HG03139 (cell line): ENCODE results near the gene BRSK2.
"Not testable (repeated sequence)": the region's sequence is repeated elsewhere in the genome, so short reads cannot be mapped to it uniquely, and the experiment has no call there.

Experiments used
- ATAC-seq: cut with Tn5 transposase; IDR thresholded peaks from one replicate; pipeline ENCODE4 v1.9.1; 2021; ENCODE audit not compliant: unreplicated experiment

The BRSK2 gene

DNA sequence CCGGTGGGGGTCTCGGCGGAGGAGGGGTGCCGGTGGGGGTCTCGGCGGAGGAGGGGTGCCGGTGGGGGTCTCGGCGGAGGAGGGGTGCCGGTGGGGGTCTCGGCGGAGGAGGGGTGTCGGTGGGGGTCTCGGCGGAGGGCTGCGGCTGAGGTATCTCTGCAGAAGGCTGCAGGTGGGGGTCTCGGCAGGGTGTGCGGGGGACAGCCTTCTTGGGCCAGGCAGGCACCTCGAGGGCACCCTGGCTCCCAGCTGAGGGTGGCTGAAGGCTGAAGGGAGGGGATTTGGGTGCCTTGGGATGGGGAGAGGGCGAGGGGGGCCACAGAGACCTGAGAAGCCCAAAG, 45.7 kb downstream of the BRSK2 start:
- not testable (repeated sequence) for ATAC-seq

GRCh38 chr11:1435820-1436467, 46.2 kb downstream of the BRSK2 start:
- no peak for ATAC-seq

- no peak for ATAC-seq
Measured at GRCh38 chr11:1436468-1437039, 46.8 kb downstream of the BRSK2 start.

GRCh38 chr11:1437500-1437899, 47.8 kb downstream of the BRSK2 start:
- ATAC-seq: no peak

- ATAC-seq: no peak
Measured at GRCh38 chr11:1438261-1438966, 48.7 kb downstream of the BRSK2 start.

- no peak for ATAC-seq
Measured at GRCh38 chr11:1438967-1439330, 49.2 kb downstream of the BRSK2 start.

GRCh38 chr11:1439341-1439740, 49.6 kb downstream of the BRSK2 start:
- ATAC-seq: no peak

- ATAC-seq: no peak
Measured at GRCh38 chr11:1440066-1440465, 50.3 kb downstream of the BRSK2 start.

DNA sequence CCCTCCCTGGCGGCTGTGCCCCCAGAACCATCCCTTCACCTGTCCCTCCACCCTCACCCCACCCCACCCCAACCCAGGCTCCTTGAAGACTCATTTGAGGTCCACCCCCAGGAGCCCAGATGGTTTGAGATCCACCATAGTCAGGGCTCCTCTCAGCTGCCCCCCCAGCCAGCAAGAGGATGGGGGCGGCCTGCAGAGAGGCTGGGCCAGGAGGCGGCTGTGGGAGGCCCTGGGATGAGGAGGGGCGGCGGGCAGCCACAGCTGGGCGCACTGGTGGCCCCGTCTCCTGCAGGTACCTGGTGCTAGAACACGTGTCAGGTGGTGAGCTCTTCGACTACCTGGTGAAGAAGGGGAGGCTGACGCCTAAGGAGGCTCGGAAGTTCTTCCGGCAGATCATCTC, 50.8 kb downstream of the BRSK2 start:
- no peak for ATAC-seq

DNA sequence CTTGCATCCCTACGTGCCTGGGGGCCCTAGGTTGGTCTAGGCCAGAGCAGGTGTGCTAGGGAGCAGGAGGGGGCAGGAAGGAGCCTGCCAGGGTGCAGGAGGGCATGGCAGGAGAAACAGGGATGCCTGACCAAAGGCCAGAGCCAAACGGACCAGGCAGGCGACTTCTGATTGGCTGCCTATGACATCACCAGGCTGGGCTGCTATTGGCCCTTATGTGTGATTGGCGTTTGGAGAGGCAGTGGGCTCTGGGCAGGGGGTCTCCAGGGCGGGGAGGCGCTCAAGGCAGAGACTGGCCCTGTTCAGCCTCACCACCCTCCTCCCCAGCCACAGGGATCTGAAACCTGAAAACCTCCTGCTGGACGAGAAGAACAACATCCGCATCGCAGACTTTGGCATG, 52.4 kb downstream of the BRSK2 start:
- ATAC-seq: no peak

DNA sequence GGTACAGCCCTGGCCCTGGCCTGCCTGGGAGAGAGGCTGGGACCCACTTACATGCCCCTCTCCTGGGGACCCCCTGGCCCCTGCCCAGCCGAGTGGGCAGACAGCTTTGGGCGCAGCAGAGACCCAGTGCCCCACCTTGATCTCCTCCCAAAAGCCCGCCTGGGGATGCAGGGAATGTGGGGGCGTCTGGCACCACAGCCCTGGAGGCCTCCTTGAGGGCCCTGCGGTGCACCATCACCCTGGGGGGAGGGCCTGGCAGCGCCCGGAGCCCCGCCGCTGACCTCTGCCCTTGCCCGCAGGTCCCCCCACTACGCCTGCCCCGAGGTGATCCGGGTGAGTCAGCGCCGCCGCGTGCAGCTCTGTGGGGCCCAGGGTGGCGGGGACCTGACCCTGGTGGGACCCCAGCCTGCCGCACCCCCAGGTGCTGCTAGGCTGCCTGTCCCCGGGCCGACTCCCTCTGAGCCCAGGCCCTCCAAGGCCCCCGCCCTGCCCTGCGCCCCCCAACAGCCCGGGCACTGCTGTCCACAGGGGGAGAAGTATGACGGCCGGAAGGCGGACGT, 53.2 kb downstream of the BRSK2 start:
- ATAC-seq: no peak

- no peak for ATAC-seq
Measured at GRCh38 chr11:1443737-1444136, 54.0 kb downstream of the BRSK2 start.

GRCh38 chr11:1444321-1444720, 54.6 kb downstream of the BRSK2 start:
- no peak for ATAC-seq

- ATAC-seq: no peak
Measured at GRCh38 chr11:1444823-1445422, 55.2 kb downstream of the BRSK2 start.

- ATAC-seq: no peak
Measured at GRCh38 chr11:1445741-1446445, 56.2 kb downstream of the BRSK2 start.

DNA sequence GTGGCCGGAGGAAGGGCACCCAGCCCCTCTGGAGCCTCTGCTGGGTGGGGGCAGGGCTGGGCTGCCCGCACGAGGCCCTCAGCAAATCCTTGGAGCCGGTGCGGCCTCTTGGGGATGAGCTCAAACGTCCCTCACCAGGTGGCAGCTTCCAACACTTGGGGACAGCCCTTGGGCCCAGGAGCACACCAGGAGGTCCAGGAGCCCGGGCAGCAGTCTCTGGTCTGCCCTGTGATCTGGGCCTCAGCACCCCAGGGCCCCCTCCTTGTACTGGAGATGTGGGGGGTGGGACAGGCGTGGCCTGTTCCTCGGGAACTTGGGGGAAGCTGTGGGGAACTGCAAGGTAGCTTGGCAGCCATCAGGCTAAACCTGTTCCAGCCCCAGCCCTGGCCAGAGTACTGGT, 56.9 kb downstream of the BRSK2 start:
- no peak for ATAC-seq

DNA sequence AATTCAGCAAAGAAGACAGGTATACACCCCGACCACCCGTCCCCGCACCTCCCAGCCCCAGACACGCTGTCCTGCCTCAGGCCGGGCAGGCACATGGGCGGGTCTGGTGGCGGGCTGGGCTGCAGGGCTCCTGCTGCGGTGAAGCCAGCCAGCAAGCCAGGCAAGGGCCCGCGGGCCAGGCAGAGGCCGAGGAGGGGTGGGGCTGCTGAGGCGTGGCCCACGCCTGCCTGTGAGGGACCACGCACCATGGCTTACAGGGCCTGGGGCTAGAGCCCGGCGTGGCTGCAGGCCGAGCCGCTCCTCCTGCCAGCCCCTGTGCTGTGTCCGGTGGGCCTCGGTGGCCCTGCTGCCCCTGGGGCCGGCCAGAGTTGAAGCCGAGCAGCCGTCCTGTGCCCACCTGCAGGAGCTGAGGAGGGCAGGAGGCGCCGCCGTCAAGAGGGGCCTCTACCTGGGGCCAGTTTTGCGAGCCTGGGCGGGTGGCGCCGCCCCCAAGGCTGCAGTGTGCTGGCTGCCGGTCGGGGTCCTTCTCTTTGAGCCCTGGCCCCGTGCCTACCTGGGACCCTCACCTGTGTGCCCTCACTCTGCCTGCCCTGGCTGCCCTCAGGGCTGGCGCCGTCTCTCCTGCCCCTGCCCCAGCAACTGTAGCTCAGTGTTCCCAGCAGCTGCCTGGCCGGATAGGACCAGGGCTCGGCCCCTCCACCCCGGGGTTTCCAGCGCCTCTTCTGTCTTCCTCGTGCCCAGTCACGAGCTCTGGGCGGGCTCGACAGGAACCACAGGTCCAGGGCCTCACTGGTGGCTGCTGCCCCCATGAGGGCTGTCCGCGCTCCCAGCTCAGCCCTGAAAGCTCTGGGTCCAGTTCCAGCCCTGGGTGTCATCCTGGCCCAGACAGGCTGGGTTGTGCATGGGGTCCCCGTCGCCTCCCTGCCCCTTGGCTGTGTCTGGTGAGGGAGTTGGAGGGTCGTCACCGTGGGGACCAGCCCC, 58.4 kb downstream of the BRSK2 start:
- ATAC-seq: no peak

- no peak for ATAC-seq
Measured at GRCh38 chr11:1448882-1449281, 59.1 kb downstream of the BRSK2 start.

GRCh38 chr11:1449490-1450243, 59.9 kb downstream of the BRSK2 start:
- ATAC-seq: no peak
